HL-60 (cell line): ENCODE data around the gene DTHD1.

ENCODE experiments used
- CTCF ChIP-seq: IDR thresholded peaks from one replicate; pipeline ENCODE4 v1.5.1; 2011; ENCODE audit warnings: low read length, control low read depth, inconsistent platforms; ENCODE audit not compliant: insufficient read depth
- SPI1 ChIP-seq: IDR thresholded peaks from 2 replicates; pipeline ENCODE4 v1.6.1; 2012; ENCODE audit warnings: low read depth, mild to moderate bottlenecking, borderline replicate concordance

GRCh38 chr4:36278789-36279188, 2.6 kb upstream of the DTHD1 start:
- TF ChIP-seq CTCF (no peak), SPI1 (no peak)
